B cell (primary cell): ENCODE results near the gene SNED1.

Source experiments
- EZH2 ChIP-seq: IDR thresholded peaks from 2 replicates; pipeline ENCODE4 v1.6.1; 2012; ENCODE audit warnings: borderline replicate concordance, low read depth, mild to moderate bottlenecking, moderate library complexity, low read length; ENCODE audit not compliant: insufficient read depth, poor library complexity, severe bottlenecking
- TF ChIP-seq, protein P1 (sequence below): fragments of 200-600 bp; IDR thresholded peaks from one replicate; pipeline ENCODE4 v1.8.0; 2022; ENCODE audit warnings: antibody characterized with exemption, mild to moderate bottlenecking

DNA sequence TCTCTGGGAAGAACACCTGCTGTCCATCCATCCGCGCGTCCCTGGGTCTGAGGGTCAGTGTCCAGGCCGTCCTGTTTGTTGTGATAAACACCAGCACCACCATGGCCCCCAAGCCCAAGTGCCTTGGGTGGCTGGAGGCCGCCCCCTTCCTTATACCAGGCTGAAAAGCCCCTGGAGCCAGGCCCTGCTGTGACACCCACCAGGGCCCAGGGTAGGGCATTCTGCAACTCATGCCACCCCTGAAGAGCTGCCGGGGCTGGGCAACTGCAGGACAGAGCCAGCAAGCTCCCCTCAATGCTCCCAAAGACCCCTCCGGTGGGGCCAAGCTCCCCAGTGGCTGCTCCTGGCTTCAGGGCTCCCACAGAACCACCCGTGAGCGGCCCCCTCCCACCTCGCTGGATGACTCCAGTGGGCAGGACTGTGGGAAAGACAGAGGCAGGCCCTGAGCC, 31.9 kb upstream of the SNED1 start:
- TF ChIP-seq, protein P1, sequence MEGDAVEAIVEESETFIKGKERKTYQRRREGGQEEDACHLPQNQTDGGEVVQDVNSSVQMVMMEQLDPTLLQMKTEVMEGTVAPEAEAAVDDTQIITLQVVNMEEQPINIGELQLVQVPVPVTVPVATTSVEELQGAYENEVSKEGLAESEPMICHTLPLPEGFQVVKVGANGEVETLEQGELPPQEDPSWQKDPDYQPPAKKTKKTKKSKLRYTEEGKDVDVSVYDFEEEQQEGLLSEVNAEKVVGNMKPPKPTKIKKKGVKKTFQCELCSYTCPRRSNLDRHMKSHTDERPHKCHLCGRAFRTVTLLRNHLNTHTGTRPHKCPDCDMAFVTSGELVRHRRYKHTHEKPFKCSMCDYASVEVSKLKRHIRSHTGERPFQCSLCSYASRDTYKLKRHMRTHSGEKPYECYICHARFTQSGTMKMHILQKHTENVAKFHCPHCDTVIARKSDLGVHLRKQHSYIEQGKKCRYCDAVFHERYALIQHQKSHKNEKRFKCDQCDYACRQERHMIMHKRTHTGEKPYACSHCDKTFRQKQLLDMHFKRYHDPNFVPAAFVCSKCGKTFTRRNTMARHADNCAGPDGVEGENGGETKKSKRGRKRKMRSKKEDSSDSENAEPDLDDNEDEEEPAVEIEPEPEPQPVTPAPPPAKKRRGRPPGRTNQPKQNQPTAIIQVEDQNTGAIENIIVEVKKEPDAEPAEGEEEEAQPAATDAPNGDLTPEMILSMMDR = no peak
- no peak for TF ChIP-seq EZH2
